ENCODE results near the gene SPRR4. TPM values are rescaled to one million over a fixed set of nuclear protein-coding genes. Genes with fewer than 3 reads are reported as not detected.

Gene SPRR4
- total and polyA plus RNA-seq, 9 donors = not detected

- H3K4me3 ChIP-seq = no peak overlapping the region
- 42% methylated on average over 5 of the region's 5 CpGs for WGBS, 3 donors
- no peak overlapping the region for H3K27ac ChIP-seq
- no peaks in the 10 kb centered on the region for H3K27me3 ChIP-seq
- TF ChIP-seq POLR2A (IDR thresholded peaks at IDR 0.05) = no peak
- H3K36me3 ChIP-seq = no peaks in the 10 kb centered on the region
- H3K9me3 ChIP-seq = no peaks in the 10 kb centered on the region
- H3K4me1 ChIP-seq (ENCODE audit: insufficient read depth) = peaks cover 2% of the 10 kb centered on the region
- intact Hi-C loops (cut with DNase I) = no loop called here
- DNase-seq = no peak
Observed at GRCh38 chr1:152996633-152997400, 26.4 kb downstream of the SPRR4 start.

DNA sequence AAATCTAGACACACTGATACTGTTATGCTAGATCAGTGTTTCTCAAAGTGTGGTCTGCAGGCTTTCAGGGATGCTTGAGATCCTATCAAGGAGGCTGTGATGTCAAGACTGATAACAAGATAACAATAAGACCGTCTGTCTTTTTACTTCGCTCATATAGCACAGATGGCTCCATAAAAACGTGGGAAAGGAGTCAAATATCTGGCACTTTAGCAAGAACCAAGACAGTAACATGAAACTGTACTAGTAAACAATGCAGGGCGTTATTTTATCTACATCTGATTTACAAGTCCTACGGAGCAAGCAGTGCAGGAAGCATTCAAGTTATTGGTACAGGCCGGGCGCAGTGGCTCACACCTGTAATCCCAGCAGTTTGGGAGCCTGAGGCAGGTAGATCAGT lies 27.5 kb downstream of the SPRR4 start:
- Histone ChIP-seq H3K9me3 (no peaks in the 10 kb centered on the region), H3K36me3 (no peaks in the 10 kb centered on the region), H3K4me3 (no peak overlapping the region), H3K27ac (no peak overlapping the region), H3K27me3 (no peaks in the 10 kb centered on the region), H3K4me1 (ENCODE audit: insufficient read depth) (peaks cover 2% of the 10 kb centered on the region)
- TF ChIP-seq, protein P1, sequence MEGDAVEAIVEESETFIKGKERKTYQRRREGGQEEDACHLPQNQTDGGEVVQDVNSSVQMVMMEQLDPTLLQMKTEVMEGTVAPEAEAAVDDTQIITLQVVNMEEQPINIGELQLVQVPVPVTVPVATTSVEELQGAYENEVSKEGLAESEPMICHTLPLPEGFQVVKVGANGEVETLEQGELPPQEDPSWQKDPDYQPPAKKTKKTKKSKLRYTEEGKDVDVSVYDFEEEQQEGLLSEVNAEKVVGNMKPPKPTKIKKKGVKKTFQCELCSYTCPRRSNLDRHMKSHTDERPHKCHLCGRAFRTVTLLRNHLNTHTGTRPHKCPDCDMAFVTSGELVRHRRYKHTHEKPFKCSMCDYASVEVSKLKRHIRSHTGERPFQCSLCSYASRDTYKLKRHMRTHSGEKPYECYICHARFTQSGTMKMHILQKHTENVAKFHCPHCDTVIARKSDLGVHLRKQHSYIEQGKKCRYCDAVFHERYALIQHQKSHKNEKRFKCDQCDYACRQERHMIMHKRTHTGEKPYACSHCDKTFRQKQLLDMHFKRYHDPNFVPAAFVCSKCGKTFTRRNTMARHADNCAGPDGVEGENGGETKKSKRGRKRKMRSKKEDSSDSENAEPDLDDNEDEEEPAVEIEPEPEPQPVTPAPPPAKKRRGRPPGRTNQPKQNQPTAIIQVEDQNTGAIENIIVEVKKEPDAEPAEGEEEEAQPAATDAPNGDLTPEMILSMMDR (IDR thresholded peaks at IDR 0.05) = no peak
- no peak for TF ChIP-seq EP300 (IDR thresholded peaks at IDR 0.05)
- no peak for TF ChIP-seq POLR2A (IDR thresholded peaks at IDR 0.05)
- 44 to 67% (median 54%) methylated on average over 7 of the region's 7 CpGs for WGBS, 3 donors
- DNase-seq = no peak
- intact Hi-C loops (cut with DNase I) = no loop called here

- H3K4me1 ChIP-seq (ENCODE audit: insufficient read depth) = peaks cover 2% of the 10 kb centered on the region
- TF ChIP-seq EP300 (IDR thresholded peaks at IDR 0.05) = no peak
- TF ChIP-seq POLR2A (IDR thresholded peaks at IDR 0.05) = no peak
- TF ChIP-seq, protein P1 (IDR thresholded peaks at IDR 0.05) = no peak
- no peaks in the 10 kb centered on the region for H3K36me3 ChIP-seq
- no peaks in the 10 kb centered on the region for H3K27me3 ChIP-seq
- intact Hi-C loops (cut with DNase I) = no loop called here
- H3K4me3 ChIP-seq = no peak overlapping the region
- H3K9me3 ChIP-seq = no peaks in the 10 kb centered on the region
- H3K27ac ChIP-seq = no peak overlapping the region
- 88 to 92% (median 89%) methylated on average over 4 of the region's 4 CpGs for WGBS, 3 donors
- no peak for DNase-seq
Observed at GRCh38 chr1:152998476-152998875, 28.0 kb downstream of the SPRR4 start.

- Histone ChIP-seq H3K27ac (no peak overlapping the region), H3K9me3 (no peaks in the 10 kb centered on the region), H3K4me1 (ENCODE audit: insufficient read depth) (peaks cover 2% of the 10 kb centered on the region), H3K36me3 (no peaks in the 10 kb centered on the region), H3K4me3 (no peak overlapping the region), H3K27me3 (no peaks in the 10 kb centered on the region)
- intact Hi-C loops (cut with DNase I) = no loop called here
- 90 to 94% (median 92%) methylated on average over 6 of the region's 6 CpGs for WGBS, 3 donors
- DNase-seq = no peak
- no peak for TF ChIP-seq POLR2A (IDR thresholded peaks at IDR 0.05)
- TF ChIP-seq EP300 (IDR thresholded peaks at IDR 0.05) = no peak
- TF ChIP-seq, protein P1 (IDR thresholded peaks at IDR 0.05) = no peak
Observed at GRCh38 chr1:152999818-153000217, 29.4 kb downstream of the SPRR4 start.

- no peak for DNase-seq
- no peak for TF ChIP-seq POLR2A (IDR thresholded peaks at IDR 0.05)
- TF ChIP-seq, protein P1 (IDR thresholded peaks at IDR 0.05) = no peak
- no peak for TF ChIP-seq EP300 (IDR thresholded peaks at IDR 0.05)
- H3K27ac ChIP-seq = no peak overlapping the region
- H3K4me3 ChIP-seq = no peak overlapping the region
- H3K27me3 ChIP-seq = no peaks in the 10 kb centered on the region
- no peaks in the 10 kb centered on the region for H3K9me3 ChIP-seq
- intact Hi-C loops (cut with DNase I) = no loop called here
- H3K4me1 ChIP-seq (ENCODE audit: insufficient read depth) = peaks cover 2% of the 10 kb centered on the region
- no peaks in the 10 kb centered on the region for H3K36me3 ChIP-seq
- WGBS, 3 donors = 100% methylated on average over 1 of the region's 1 CpG
Observed at GRCh38 chr1:153000294-153000693, 29.8 kb downstream of the SPRR4 start.

Data from ovary (tissue), 9 donors.